ENCODE data around the gene TGIF2.
"Not testable (repeated sequence)": the region's sequence is repeated elsewhere in the genome, so short reads cannot be mapped to it uniquely, and the experiment has no call there.

The TGIF2 gene

GRCh38 chr20:36607586-36608387 lies 34.4 kb downstream of the TGIF2 start:
- TF ChIP-seq CTCF (IDR thresholded peaks at IDR 0.05; ENCODE audit: insufficient read depth, missing control alignments), result no peak
- FAIRE-seq (no peak), DNase-seq (ENCODE audit: insufficient read length, low spot score) (no peak)

- DNase-seq (ENCODE audit: insufficient read length, low spot score); FAIRE-seq: not testable (repeated sequence)
Measured at GRCh38 chr20:36608388-36608728, 35.0 kb downstream of the TGIF2 start.

- no peak for TF ChIP-seq CTCF (IDR thresholded peaks at IDR 0.05; ENCODE audit: insufficient read depth, missing control alignments)
- FAIRE-seq (no peak), DNase-seq (ENCODE audit: insufficient read length, low spot score) (no peak)
Measured at GRCh38 chr20:36611625-36612024, 38.2 kb downstream of the TGIF2 start.

- no peak for TF ChIP-seq CTCF (IDR thresholded peaks at IDR 0.05; ENCODE audit: insufficient read depth, missing control alignments)
- DNase-seq (ENCODE audit: insufficient read length, low spot score) (no peak), FAIRE-seq (no peak)
Measured at GRCh38 chr20:36613974-36614373, 40.6 kb downstream of the TGIF2 start.

- FAIRE-seq, result no peak
- DNase-seq (ENCODE audit: insufficient read length, low spot score), result no peak
- no peak for TF ChIP-seq CTCF (IDR thresholded peaks at IDR 0.05; ENCODE audit: insufficient read depth, missing control alignments)
Measured at GRCh38 chr20:36614781-36615557, 41.6 kb downstream of the TGIF2 start.

- no peak for TF ChIP-seq CTCF (IDR thresholded peaks at IDR 0.05; ENCODE audit: insufficient read depth, missing control alignments)
- DNase-seq (ENCODE audit: insufficient read length, low spot score) (no peak), FAIRE-seq (no peak)
Measured at GRCh38 chr20:36620917-36621316, 47.5 kb downstream of the TGIF2 start.

- no peak for TF ChIP-seq CTCF (IDR thresholded peaks at IDR 0.05; ENCODE audit: insufficient read depth, missing control alignments)
- FAIRE-seq, result no peak
Measured at GRCh38 chr20:36623444-36623843, 50.0 kb downstream of the TGIF2 start.

More at GRCh38 chr20:36623444-36623843, 50.0 kb downstream of the TGIF2 start:
- no peak for DNase-seq (ENCODE audit: insufficient read length, low spot score)

Measured in D721Med (cell line).